GM18873 (cell line): Measurements from ENCODE around the gene IFRD1.
"Not testable (repeated sequence)": the region's sequence is repeated elsewhere in the genome, so short reads cannot be mapped to it uniquely, and the experiment has no call there.

Source experiments
- ATAC-seq: cut with Tn5 transposase; IDR thresholded peaks from one replicate; pipeline ENCODE4 v1.9.1; 2021; ENCODE audit warnings: mild to moderate bottlenecking, moderate library complexity, moderate number of reproducible peaks; ENCODE audit not compliant: unreplicated experiment, low FRiP score

IFRD1 gene

GRCh38 chr7:112437072-112437471 lies 13.2 kb upstream of the IFRD1 start:
- no peak for ATAC-seq

DNA sequence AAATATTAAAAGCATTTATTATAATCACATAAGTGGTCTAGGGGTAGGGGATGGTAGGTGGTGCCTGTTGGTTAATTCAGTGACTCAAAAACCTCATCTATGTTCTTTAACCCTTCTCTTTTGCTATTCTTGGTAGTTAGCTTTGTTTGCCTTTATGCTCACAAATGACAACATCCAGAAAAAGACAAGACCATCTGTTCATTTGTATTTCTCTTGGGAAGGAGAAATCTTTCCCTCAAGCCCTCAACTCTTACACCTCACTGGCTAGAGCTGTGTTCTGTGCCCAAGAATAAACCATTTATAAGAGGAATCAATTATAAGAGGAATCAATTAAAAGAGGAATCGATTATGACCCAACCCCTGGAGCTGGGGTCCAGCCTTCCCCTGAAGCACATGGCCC lies 10.8 kb upstream of the IFRD1 start:
- no peak for ATAC-seq

DNA sequence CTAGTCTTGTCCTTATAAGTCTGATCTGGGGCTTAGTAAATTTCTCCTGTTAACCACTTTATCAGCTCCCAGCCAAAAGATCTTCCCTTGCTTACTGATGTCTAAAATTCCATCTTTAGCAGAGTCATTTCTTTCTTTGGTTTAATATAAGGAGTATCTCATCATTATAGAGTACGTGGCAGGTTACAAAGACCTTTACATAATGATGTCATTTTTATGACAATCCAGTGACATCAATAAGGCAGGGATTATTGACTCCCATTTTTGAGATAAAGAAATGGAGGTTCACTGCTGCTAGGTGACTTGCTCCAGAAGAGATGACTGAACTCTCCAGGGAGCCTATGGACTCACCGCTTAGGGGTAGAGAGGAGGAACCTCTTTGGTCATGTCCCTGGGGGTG lies 8.1 kb upstream of the IFRD1 start:
- ATAC-seq, result no peak

DNA sequence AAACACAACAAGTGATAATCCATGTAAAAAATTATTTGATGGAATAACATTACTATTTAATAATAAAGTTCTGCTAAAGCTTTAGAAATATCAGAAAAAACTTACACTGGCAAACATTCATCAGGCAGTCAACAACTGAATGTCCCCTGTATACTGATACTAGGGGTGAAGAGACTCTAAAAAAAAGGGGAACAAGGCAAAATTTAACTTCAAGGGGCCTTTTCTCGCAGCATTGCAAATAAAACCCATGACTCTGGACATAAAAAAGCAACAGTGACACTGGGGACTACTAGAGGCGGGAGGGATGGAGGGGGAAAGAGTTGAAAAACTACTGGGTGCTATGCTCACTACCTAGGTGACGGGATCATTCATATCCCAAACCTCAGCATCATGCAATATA lies 5.8 kb upstream of the IFRD1 start:
- ATAC-seq, result no peak

- ATAC-seq, result no peak
These were observed 3.8 kb upstream of the IFRD1 start for GRCh38 chr7:112446431-112446830.

DNA sequence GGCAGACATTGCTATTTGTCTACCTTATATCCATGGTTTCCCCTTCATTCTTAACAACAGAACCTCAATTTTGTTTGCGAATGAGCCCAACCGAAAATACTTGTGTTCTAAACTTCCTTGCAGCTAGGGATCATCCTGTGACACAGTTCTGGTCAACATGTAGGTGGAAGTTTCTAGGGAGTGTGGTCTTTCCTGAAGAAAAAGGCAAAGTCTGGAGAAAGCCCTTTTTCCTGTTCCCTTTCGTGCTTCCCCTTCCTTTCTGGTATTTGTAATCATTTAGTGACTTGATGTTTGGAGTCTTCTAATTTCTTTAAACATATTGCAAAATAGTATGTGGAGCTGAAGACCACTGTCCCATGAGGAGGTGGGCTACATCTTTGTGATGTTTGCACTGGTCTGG lies 2.9 kb upstream of the IFRD1 start:
- no peak for ATAC-seq

- ATAC-seq, result no peak
These were observed 1.9 kb upstream of the IFRD1 start for GRCh38 chr7:112448381-112448780.

- no peak for ATAC-seq
These were observed 1.4 kb upstream of the IFRD1 start for GRCh38 chr7:112448891-112449290.

DNA sequence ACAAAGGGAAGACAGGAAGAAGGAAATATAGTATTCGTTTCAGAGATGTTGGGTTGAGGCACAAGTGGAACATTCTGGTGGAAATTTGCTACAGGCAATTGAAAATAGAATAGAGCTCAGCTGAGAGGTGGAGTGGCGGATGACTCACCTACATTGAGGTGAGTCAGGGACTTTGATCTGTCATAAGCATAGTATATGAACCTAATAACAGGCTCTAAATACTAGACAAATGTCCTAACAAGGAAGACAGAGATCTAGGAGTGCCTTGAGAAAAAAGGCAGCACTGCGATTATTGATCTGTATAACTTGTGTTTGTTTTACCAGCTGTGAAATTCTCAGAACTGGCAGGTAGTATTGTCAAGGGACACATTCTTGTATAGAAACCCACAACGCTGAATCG lies 907 bp upstream of the IFRD1 start:
- ATAC-seq, result no peak

- ATAC-seq, result peak; percentile 80
These were observed 824 bp downstream of the IFRD1 start for GRCh38 chr7:112450807-112451761.

DNA sequence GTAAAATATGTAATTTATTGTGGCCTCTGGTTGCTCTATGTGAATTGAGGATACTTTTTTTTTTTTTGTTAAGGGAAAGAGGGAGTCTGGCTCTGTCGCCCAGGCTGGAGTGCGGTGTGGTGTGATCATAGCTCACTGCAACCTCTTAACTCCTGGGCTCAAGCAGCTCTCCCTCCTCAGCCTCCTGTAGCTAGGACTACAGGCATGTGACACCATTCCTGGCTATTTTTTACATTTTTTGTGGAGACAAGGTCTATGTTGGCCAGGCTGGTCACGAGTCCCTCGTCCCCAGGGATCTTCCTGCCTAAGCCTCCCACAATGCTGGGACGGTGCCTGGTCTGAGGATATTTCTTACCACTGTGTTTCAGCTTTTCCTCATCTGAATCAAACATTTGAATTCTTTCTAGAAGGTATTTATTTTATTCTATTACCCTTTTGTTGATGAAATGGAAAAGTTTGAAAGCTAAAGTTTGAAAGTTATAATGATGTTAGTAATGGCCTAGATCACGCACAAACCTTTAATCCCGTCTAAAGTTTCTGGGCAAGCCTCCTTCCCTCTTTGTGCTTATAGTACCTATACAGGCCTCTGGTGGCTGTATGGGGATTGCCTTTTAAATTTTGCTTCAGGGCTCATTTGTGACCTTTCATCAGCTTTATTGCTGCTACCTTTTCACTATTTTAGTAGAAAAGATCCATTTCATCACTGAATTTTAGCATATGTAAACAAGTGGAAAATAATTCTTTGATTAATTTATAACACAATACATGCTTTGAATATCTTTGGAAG lies 2.0 kb downstream of the IFRD1 start:
- ATAC-seq, result no peak

DNA sequence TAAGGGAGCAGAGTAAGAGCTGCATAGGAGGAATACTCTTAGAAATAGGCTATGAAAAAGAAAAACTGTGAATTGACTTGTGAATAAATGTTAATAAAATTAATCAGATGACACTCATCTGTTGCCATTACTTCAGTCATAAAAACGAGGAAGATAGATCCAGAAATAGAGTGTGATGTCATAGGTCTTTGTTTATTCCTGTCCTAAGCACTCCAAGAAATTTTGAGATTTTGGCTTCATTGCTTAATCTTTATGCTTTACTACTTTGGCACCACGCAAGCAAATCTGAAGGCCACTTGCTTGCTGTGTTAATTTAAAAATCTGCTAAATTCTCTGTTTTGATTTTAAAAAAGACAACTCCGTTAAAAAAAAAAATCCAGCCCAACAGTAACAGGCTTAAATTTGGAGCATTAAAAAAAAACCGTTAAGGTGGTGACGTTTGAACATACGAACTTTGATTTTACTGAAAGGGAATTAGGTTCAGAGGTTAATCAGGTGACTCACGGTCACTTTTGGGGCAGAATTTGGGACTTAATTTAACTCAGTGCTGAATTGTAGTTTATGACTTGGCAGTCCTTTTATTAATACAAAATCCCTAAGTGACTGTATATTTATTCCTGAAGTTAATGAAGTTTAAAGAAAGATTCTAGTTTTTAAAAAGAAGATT lies 3.4 kb downstream of the IFRD1 start:
- no peak for ATAC-seq

DNA sequence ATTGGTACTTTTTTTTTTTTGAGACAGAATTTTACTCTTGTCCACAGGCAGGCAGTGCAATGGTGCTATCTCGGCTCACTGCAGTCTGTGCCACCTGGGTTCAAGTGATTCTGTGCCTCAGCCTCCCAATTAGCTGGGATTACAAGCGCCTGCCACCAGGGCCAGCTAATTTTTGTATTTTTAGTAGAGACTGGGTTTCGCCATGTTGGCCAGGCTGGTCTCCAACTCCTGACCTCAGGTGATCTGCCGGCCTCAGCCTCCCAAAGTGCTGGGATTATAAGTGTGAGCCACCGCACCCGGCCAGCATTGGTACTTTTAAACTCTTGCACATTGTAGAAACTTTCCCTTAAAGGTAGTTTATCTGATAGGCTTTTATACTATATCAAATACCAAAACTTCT lies 3.9 kb downstream of the IFRD1 start:
- ATAC-seq, result not testable (repeated sequence)

DNA sequence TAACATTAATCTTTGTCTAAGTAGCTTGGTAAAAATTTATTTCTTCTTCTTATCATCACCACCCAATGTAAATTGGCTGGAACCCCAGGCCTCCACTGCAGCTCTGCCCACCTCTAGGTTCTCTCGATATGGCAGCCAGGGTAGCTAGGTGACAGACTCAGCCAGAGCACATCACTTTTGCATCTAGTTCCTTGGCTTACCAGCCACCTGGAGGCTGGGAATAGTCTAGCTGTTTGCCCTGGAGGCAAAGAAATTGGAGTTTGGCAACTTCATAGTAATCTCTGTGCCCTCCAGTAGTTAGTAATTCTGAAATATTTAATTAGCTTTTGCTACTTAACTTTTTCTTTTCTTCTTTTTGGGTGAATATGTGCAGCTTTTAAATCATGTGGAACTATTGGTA lies 9.4 kb downstream of the IFRD1 start:
- ATAC-seq, result no peak

GRCh38 chr7:112462236-112462635 lies 12.0 kb downstream of the IFRD1 start:
- no peak for ATAC-seq

DNA sequence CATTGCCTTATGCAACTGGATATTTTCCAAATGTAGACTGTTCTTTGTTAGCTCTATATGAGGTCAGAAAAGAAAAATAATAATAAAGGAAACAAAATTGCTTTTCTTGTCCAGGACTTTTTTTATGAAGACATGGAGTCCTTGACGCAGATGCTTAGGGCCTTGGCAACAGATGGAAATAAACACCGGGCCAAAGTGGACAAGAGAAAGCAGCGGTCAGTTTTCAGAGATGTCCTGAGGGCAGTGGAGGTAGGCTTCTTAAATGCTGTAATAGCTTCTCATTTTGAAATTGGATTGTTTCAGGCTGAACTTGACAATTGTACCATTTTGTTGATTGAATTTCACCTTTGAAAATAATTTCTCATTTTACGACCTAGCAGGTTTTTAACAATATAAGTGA lies 17.6 kb downstream of the IFRD1 start:
- ATAC-seq, result no peak

GRCh38 chr7:112470194-112470593 lies 19.9 kb downstream of the IFRD1 start:
- ATAC-seq, result no peak

- ATAC-seq, result no peak
These were observed 26.3 kb downstream of the IFRD1 start for GRCh38 chr7:112476390-112477052.

- ATAC-seq, result no peak
These were observed 31.0 kb downstream of the IFRD1 start for GRCh38 chr7:112481121-112481736.
